Panc1 (cell line): ENCODE results near the gene ADSS2.

Experiments
- CTCF ChIP-seq: fragments of 450-650 bp; IDR thresholded peaks from 2 replicates; pipeline ENCODE4 v1.5.1; 2017; ENCODE audit warnings: mild to moderate bottlenecking
- POLR2AphosphoS5 ChIP-seq: IDR thresholded peaks from 2 replicates; pipeline ENCODE4 v1.6.1; 2012; ENCODE audit warnings: mild to moderate bottlenecking, low read depth, low read length, moderate library complexity
- REST ChIP-seq, 2 experiments: IDR thresholded peaks; 2 replicates each; pipeline ENCODE4 v1.6.1; 2011 to 2012; ENCODE audit warnings: low read depth in 2 of 2, control low read depth in 1 of 2, low read length in 1 of 2, mild to moderate bottlenecking in 1 of 2, moderate library complexity in 1 of 2; ENCODE audit not compliant: insufficient read depth in 1 of 2
- SIN3A ChIP-seq: IDR thresholded peaks from 2 replicates; pipeline ENCODE4 v1.6.1; 2012; ENCODE audit warnings: low read depth, mild to moderate bottlenecking, low read length, moderate library complexity, borderline replicate concordance; ENCODE audit not compliant: insufficient read depth
- TCF7L2 ChIP-seq: IDR thresholded peaks from 2 replicates; pipeline ENCODE4 v1.6.1; 2011; ENCODE audit warnings: mild to moderate bottlenecking, low read depth, low read length, inconsistent platforms

GRCh38 chr1:244444854-244445253, 6.9 kb downstream of the ADSS2 start:
- TF ChIP-seq TCF7L2 (no peak), CTCF (no peak), SIN3A (no peak), REST (IDR thresholded peaks at IDR 0.05; ENCODE audit: insufficient read depth in 1 of 2, low read depth in 2 of 2, low read length in 1 of 2) (no peak), POLR2AphosphoS5 (no peak)
